IMR-90 (cell line): ENCODE results near the gene CUBN. TPM values are rescaled to one million over a fixed set of nuclear protein-coding genes. Genes with fewer than 3 reads are reported as not detected.

Source experiments
- ATAC-seq: fragments of 200-7000 bp; cut with Tn5 transposase; 2 replicates; pipeline ENCODE4 v1.9.1; 2020; ENCODE audit warnings: low read depth, mild to moderate bottlenecking, moderate library complexity
- BruUV-seq: library from RNA; stranded (reverse); fragments of 400-500 nt; replicated peaks from 2 replicates; lab custom pipeline; 2021; lab: Mats Ljungman, UMichigan
- CTCF ChIA-PET: fragments of 300-600 bp; formaldehyde crosslinking; extraction: SDS; loops from one replicate; lab custom pipeline; 2021; ENCODE audit warnings: antibody characterized with exemption; lab: Yijun Ruan, JAX
- POLR2A ChIA-PET: fragments of 300-600 bp; sonication (Branson Sonifier 250); formaldehyde crosslinking; loops from one replicate; lab custom pipeline; 2022; ENCODE audit warnings: antibody characterized with exemption; ENCODE audit not compliant: unreplicated experiment; lab: Charles Lee
- DNase-seq: peaks from one replicate; pipeline ENCODE4 v3.0.0; 2013
- H2AFZ ChIP-seq: replicated peaks from 2 replicates; pipeline ENCODE3; 2013; ENCODE audit warnings: low read length, mild to moderate bottlenecking; ENCODE audit not compliant: poor library complexity
- H2AK5ac ChIP-seq: 2 replicates; pipeline ENCODE4 v1.6.1; 2013; ENCODE audit warnings: low read depth, low read length, inconsistent platforms
- H2AK9ac ChIP-seq: replicated peaks from 2 replicates; pipeline ENCODE3; 2013; ENCODE audit warnings: mild to moderate bottlenecking, low read depth, low read length, moderate library complexity; ENCODE audit not compliant: poor library complexity
- H2BK120ac ChIP-seq: 2 replicates; pipeline ENCODE4 v1.6.1; 2013; ENCODE audit warnings: low read depth, low read length, inconsistent platforms
- H2BK15ac ChIP-seq: 3 replicates; pipeline ENCODE4 v1.6.1; 2013; ENCODE audit warnings: low read depth, low read length, inconsistent platforms
- H2BK20ac ChIP-seq: 2 replicates; pipeline ENCODE4 v1.6.1; 2013; ENCODE audit warnings: low read depth, mild to moderate bottlenecking, inconsistent platforms, low read length, moderate library complexity
- H2BK5ac ChIP-seq: 2 replicates; pipeline ENCODE4 v1.6.1; 2013; ENCODE audit warnings: mild to moderate bottlenecking, low read depth, low read length, inconsistent platforms; ENCODE audit not compliant: poor library complexity, severe bottlenecking
- H3K14ac ChIP-seq: replicated peaks from 2 replicates; pipeline ENCODE4 v1.6.1; 2013; ENCODE audit warnings: low read depth, low read length, inconsistent platforms
- H3K18ac ChIP-seq: 2 replicates; pipeline ENCODE4 v1.6.1; 2013; ENCODE audit warnings: low read depth, low read length, control low read depth
- H3K23ac ChIP-seq: 2 replicates; pipeline ENCODE4 v1.6.1; 2013; ENCODE audit warnings: low read depth, low read length, inconsistent platforms
- H3K27ac ChIP-seq: 2 replicates; pipeline ENCODE4 v1.5.1; 2013; ENCODE audit warnings: mild to moderate bottlenecking, control low read depth, low read length; ENCODE audit not compliant: insufficient read depth
- H3K27me3 ChIP-seq: 2 replicates; pipeline ENCODE4 v1.6.1; 2013; ENCODE audit warnings: low read length; ENCODE audit not compliant: control insufficient read depth, insufficient read depth
- H3K36me3 ChIP-seq: 2 replicates; pipeline ENCODE4 v1.6.1; 2013; ENCODE audit warnings: low read length, mixed read lengths; ENCODE audit not compliant: control insufficient read depth, insufficient read depth
- H3K4ac ChIP-seq: 2 replicates; pipeline ENCODE4 v1.6.1; 2013; ENCODE audit warnings: low read depth, low read length, inconsistent platforms
- H3K4me1 ChIP-seq: 2 replicates; pipeline ENCODE4 v1.6.1; 2013; ENCODE audit warnings: low read length, mixed read lengths; ENCODE audit not compliant: control insufficient read depth, insufficient read depth
- H3K4me2 ChIP-seq: 2 replicates; pipeline ENCODE4 v1.6.1; 2013; ENCODE audit warnings: low read depth, mild to moderate bottlenecking, control low read depth, low read length, moderate library complexity
- H3K4me3 ChIP-seq: 2 replicates; pipeline ENCODE4 v1.5.1; 2013; ENCODE audit warnings: low read depth, mild to moderate bottlenecking, control low read depth, low read length, moderate library complexity; ENCODE audit not compliant: insufficient read depth
- H3K56ac ChIP-seq: 2 replicates; pipeline ENCODE4 v1.6.1; 2013; ENCODE audit warnings: low read length, inconsistent platforms; ENCODE audit not compliant: insufficient read depth; ENCODE audit errors: extremely low read depth
- H3K79me1 ChIP-seq, 2 experiments: 2 replicates each; pipeline ENCODE4 v1.6.1; 2013; ENCODE audit warnings: low read length in 2 of 2, inconsistent platforms in 1 of 2, low read depth in 1 of 2
- H3K9ac ChIP-seq: 2 replicates; pipeline ENCODE4 v1.6.1; 2013; ENCODE audit warnings: low read depth, low read length, control low read depth
- H3K9me1 ChIP-seq: 2 replicates; pipeline ENCODE4 v1.6.1; 2013; ENCODE audit warnings: low read length, inconsistent platforms; ENCODE audit not compliant: insufficient read depth
- H3K9me3 ChIP-seq: 2 replicates; pipeline ENCODE4 v1.6.1; 2013; ENCODE audit warnings: low read length; ENCODE audit not compliant: control insufficient read depth, insufficient read depth
- H4K20me1 ChIP-seq: 2 replicates; pipeline ENCODE4 v1.6.1; 2013; ENCODE audit warnings: low read length, inconsistent platforms; ENCODE audit not compliant: insufficient read depth
- H4K5ac ChIP-seq: 2 replicates; pipeline ENCODE4 v1.6.1; 2013; ENCODE audit warnings: mild to moderate bottlenecking, low read depth, low read length, control low read depth
- H4K8ac ChIP-seq, 2 experiments: 2 replicates each; pipeline ENCODE4 v1.6.1; 2013; ENCODE audit warnings: low read depth in 2 of 2, low read length in 2 of 2, control low read depth in 1 of 2, inconsistent platforms in 1 of 2
- H4K91ac ChIP-seq: 2 replicates; pipeline ENCODE4 v1.6.1; 2013; ENCODE audit warnings: low read depth, low read length, inconsistent platforms; ENCODE audit not compliant: insufficient read depth
- BHLHE40 ChIP-seq: fragments of 150-350 bp; IDR thresholded peaks from 2 replicates; pipeline ENCODE4 v1.6.1; 2016; ENCODE audit warnings: mild to moderate bottlenecking, low read depth, low read length
- whole genome bisulfite sequencing, 2 experiments: methylation state at CpG; one replicate each; pipeline versions ENCODE4 v1.1.5 to v1.1.7; 2013; ENCODE audit warnings: missing lambda C conversion rate in 2 of 2; ENCODE audit not compliant: insufficient read length in 1 of 2; ENCODE audit errors: extremely low coverage in 2 of 2; 5-methylcytosine and 5-hydroxymethylcytosine counted together
- dilution Hi-C: fragments of 300-500 bp; cut with HindIII; formaldehyde crosslinking; loops from one replicate; pipeline ENCODE4 v1.14.3; 2018; ENCODE audit warnings: low sequenced_read_pairs; ENCODE audit not compliant: unreplicated experiment
- in situ Hi-C: fragments of 300-500 bp; cut with MboI; formaldehyde crosslinking; loops from 3 replicates; pipeline ENCODE4 v1.14.3; 2019; ENCODE audit warnings: low sequenced_read_pairs, inconsistent platforms, mixed read lengths
- intact Hi-C: fragments of 100-400 bp; cut with micrococcal nuclease; formaldehyde crosslinking; loops from 2 replicates; pipeline ENCODE4 v1.10.0; 2022
- polyA plus RNA-seq, 3 experiments: library from polyadenylated mRNA; depleted of rRNA; stranded (reverse); fragments of >200 nt; gene quantifications; 2 replicates each; pipeline ENCODE4 v1.2.3, GENCODE V29; 2012; ENCODE audit warnings: low replicate concordance in 1 of 3
- total RNA-seq: library from RNA; depleted of rRNA; stranded (reverse); fragments of >200 nt; gene quantifications from 2 replicates; pipeline ENCODE4 v1.2.3, GENCODE V29; 2012

The CUBN gene
- total and polyA plus RNA-seq, 2 of the 4 experiments (the other 2 are of a cell fraction) = 0.19 to 0.54 TPM

GRCh38 chr10:16948361-16948760, 181.2 kb downstream of the CUBN start:
- Histone ChIP-seq H2AFZ (no peak overlapping the region), H3K14ac (peak overlapping the region; percentile 15; the same call in 1 of the 2 replicates), H3K4me3 (no peak overlapping the region), H3K27ac (no peak overlapping the region), H2BK120ac (no peak overlapping the region), H2AK5ac (peak overlapping the region; percentile 53; the same call in 1 of the 2 replicates), H2BK20ac (no peak overlapping the region), H4K5ac (no peak overlapping the region), H2BK5ac (no peak overlapping the region), H3K36me3 (no peaks in the 10 kb centered on the region), H3K27me3 (no peaks in the 10 kb centered on the region), H4K91ac (no peak overlapping the region), H2AK9ac (no peak overlapping the region), H3K9me3 (no peaks in the 10 kb centered on the region), H3K4me1 (peaks cover 18% of the 10 kb centered on the region), H2BK15ac (no peak overlapping the region), H3K4me2 (no peak overlapping the region), H3K4ac (no peak overlapping the region), H3K23ac (no peak overlapping the region), H3K9ac (no peak overlapping the region), H3K18ac (no peak overlapping the region), H3K9me1 (peaks cover 3% of the 10 kb centered on the region; the same call in 1 of the 2 replicates), H4K20me1 (no peaks in the 10 kb centered on the region), H3K56ac (no peak overlapping the region), H3K79me1 (no peaks in the 10 kb centered on the region), H4K8ac (no peak overlapping the region)
- no peak for TF ChIP-seq BHLHE40
- no peak for ATAC-seq
- no peak for DNase-seq
- intact Hi-C loops = no loop called here
- POLR2A ChIA-PET = no interaction called here
- dilution Hi-C loops = no loop called here
- BruUV-seq = no TSS peak
- in situ Hi-C loops = no loop called here
- CTCF ChIA-PET = no interaction called here
- WGBS, 2 experiments = 100% methylated on average over 6 of the region's 12 CpGs; no CpG with 5 or more reads in 1 of the 2 experiments
